ENCODE measurements around the gene SRSF1. TPM values are rescaled to one million over a fixed set of nuclear protein-coding genes. Genes with fewer than 3 reads are reported as not detected.

SRSF1 gene
- total and polyA plus RNA-seq, 8 donors: 137 to 393 (median 340) TPM

DNA sequence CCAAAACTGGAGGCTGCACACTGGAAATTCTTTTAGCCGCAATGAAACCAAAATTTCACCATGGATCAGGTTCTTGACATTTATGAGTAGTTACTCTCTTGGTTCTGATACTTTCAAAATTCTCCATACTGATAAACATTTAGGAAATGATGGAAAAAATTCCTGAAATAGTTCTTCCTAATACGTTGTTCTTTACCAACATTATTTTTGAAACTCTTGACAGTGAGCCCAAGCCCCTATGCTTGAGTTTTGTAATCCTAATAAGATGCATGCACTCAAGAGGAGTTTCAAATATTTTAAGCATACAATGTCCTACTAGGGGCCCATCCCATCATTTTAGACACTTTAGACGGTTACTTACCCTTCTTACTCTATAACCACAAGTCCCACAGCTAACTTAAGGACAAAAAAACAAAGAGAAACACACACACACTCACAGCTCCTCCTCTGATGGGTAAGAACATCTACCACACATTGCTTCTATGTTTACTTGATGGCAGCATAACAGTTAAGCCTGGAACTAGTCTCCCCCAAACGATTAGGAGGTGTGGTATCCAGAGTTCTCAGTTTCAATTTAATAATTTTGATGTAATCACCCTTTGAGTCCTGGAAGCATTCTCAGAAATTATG is 22.7 kb downstream of the SRSF1 start:
- ATAC-seq (no peak), DNase-seq (no peak)
- no peaks in the 10 kb centered on the region for H3K9me3 ChIP-seq
- peak overlapping the region in 1 of 2 donors; percentile 10 for H3K27ac ChIP-seq
- intact Hi-C loops (cut with DNase I): no loop called here
- TF ChIP-seq, protein P1, sequence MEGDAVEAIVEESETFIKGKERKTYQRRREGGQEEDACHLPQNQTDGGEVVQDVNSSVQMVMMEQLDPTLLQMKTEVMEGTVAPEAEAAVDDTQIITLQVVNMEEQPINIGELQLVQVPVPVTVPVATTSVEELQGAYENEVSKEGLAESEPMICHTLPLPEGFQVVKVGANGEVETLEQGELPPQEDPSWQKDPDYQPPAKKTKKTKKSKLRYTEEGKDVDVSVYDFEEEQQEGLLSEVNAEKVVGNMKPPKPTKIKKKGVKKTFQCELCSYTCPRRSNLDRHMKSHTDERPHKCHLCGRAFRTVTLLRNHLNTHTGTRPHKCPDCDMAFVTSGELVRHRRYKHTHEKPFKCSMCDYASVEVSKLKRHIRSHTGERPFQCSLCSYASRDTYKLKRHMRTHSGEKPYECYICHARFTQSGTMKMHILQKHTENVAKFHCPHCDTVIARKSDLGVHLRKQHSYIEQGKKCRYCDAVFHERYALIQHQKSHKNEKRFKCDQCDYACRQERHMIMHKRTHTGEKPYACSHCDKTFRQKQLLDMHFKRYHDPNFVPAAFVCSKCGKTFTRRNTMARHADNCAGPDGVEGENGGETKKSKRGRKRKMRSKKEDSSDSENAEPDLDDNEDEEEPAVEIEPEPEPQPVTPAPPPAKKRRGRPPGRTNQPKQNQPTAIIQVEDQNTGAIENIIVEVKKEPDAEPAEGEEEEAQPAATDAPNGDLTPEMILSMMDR (IDR thresholded peaks at IDR 0.05): no peak
- no peak overlapping the region for H3K4me3 ChIP-seq
- no peaks in the 10 kb centered on the region for H3K27me3 ChIP-seq
- peaks cover 4 to 33% of the 10 kb centered on the region in 2 donors for H3K36me3 ChIP-seq
- peaks cover 16 to 69% of the 10 kb centered on the region in 2 donors for H3K4me1 ChIP-seq

DNA sequence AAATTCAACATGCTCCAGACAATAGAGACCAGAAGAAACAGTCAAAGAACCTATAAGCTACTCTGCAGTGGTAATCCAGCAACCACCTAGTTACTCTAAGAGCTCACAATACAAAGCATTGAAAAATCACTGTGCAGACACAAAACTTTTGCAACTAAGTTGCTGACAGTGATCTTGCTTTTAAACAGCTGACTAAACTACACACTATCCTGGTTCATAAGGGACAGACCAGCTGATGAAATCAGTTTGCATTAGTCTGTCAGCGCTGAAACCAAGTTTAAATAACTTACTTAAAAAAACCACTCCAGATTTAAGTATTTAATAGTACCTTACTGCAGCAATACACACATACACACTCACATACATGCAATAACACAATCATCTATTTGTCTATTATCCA is 23.6 kb downstream of the SRSF1 start:
- intact Hi-C loops (cut with DNase I): no loop called here
- no peak overlapping the region for H3K4me3 ChIP-seq
- no peaks in the 10 kb centered on the region for H3K27me3 ChIP-seq
- no peaks in the 10 kb centered on the region for H3K9me3 ChIP-seq
- no peak for ATAC-seq
- TF ChIP-seq, protein P1 (IDR thresholded peaks at IDR 0.05): no peak
- DNase-seq: no peak
- peaks cover 16 to 60% of the 10 kb centered on the region in 2 donors for H3K4me1 ChIP-seq
- peak overlapping the region in 1 of 2 donors; percentile 10 for H3K27ac ChIP-seq
- peaks cover 7 to 42% of the 10 kb centered on the region in 2 donors for H3K36me3 ChIP-seq

DNA sequence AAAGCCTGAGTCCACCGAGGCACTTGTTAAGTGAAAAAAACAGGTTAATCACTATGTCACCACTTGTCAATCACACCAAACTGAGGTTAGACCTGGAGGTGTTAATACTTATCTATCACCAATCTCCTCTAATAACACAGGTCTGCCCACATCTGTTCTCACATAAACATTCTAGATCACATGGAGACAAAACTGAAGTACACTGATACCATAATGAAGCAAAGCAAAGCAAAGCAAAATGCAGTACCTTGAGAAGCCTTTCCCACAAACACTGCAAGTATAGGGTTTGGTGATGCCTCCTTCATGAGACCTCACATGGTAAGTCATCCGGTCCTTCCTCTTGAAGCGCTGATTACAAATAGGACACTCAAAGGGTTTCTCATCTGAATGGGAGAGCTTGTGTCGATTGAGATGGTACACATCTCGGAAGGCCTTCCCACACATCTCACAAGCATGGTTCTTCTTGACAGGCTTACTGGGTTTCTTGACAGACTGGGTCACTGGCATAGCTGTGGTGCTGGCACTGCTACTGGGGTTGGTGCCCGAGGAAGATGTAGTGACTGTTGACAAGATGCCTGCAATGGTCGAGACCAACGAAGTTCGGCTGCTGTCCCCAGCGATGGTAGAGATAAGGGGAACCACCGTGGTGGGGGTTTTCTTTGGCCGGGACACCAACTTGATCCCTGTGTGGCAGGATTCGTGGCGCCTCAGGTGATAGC is 24.4 kb downstream of the SRSF1 start:
- H3K27ac ChIP-seq: no peak overlapping the region
- DNase-seq (no peak), ATAC-seq (no peak)
- H3K4me3 ChIP-seq: no peak overlapping the region
- H3K27me3 ChIP-seq: no peaks in the 10 kb centered on the region
- H3K9me3 ChIP-seq: no peaks in the 10 kb centered on the region
- H3K36me3 ChIP-seq: peaks cover 7 to 51% of the 10 kb centered on the region in 2 donors
- TF ChIP-seq, protein P1 (IDR thresholded peaks at IDR 0.05): no peak
- H3K4me1 ChIP-seq: peaks cover 16 to 60% of the 10 kb centered on the region in 2 donors
- intact Hi-C loops (cut with DNase I): no loop called here

DNA sequence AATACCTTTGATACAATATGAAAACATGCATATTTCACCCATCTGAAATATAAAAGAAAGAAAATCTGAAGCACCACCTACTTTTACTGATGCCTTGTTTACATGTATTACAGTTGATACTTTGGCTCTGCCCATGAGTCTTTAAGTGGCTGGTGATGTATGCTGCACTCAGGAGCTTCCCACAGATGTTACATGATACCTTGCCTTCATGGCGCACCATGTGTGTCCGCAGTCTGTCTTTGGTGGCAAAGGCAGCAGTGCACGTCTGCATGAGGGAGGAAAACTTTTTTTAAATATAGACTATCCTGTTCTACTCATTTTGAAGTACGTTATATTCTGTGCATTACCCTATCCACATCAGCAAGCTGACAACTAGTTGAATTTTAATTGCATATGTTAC is 26.5 kb downstream of the SRSF1 start:
- Histone ChIP-seq H3K4me3 (no peak overlapping the region), H3K27ac (no peak overlapping the region), H3K36me3 (peaks cover 7 to 72% of the 10 kb centered on the region in 2 donors), H3K27me3 (no peaks in the 10 kb centered on the region), H3K4me1 (peaks cover 16 to 47% of the 10 kb centered on the region in 2 donors), H3K9me3 (no peaks in the 10 kb centered on the region)
- TF ChIP-seq, protein P1 (IDR thresholded peaks at IDR 0.05): no peak
- ATAC-seq (no peak), DNase-seq (no peak)
- intact Hi-C loops (cut with DNase I): no loop called here

DNA sequence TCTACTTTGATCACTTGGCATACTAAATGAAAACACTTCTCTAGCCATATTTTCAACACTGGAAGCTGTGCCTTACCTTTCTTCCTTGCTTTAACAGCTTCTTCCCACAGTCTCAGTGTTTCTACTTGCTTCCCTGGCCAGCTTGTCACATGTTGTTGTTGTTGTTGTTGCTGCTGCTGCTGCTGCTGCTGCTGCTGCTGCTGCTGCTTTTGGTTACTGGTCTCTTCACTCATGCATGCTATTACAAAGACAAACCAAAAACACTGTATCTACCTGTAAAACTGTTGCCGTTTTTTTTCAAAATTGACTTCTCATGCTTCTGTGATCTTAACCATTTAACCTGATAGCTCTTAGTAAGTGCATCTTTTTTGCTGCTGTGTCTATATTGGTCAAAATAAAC is 28.0 kb downstream of the SRSF1 start:
- Histone ChIP-seq H3K4me1 (peaks cover 4 to 43% of the 10 kb centered on the region in 2 donors), H3K36me3 (peaks cover 7 to 85% of the 10 kb centered on the region in 2 donors), H3K27me3 (no peaks in the 10 kb centered on the region), H3K4me3 (no peak overlapping the region), H3K27ac (no peak overlapping the region), H3K9me3 (no peaks in the 10 kb centered on the region)
- intact Hi-C loops (cut with DNase I): no loop called here
- no peak for ATAC-seq
- TF ChIP-seq, protein P1 (IDR thresholded peaks at IDR 0.05): no peak
- DNase-seq: no peak
